Lower leg skin (tissue), 4 donors: ENCODE measurements around the gene BMP6. TPM values are rescaled to one million over a fixed set of nuclear protein-coding genes. Genes with fewer than 3 reads are reported as not detected.

Experiments
- DNase-seq, 2 donors: peaks; one replicate each; pipeline ENCODE4 v3.0.0-alpha.2; 2019; ENCODE audit warnings: low spot score in 2 of 2
- H3K4me3 ChIP-seq: fragments of 200-600 bp; sonication (generic); 2 replicates; pipeline ENCODE4 v1.5.1; 2017; ENCODE audit warnings: mild to moderate bottlenecking, low read depth; ENCODE audit not compliant: poor library complexity, severe bottlenecking
- CTCF ChIP-seq, 3 donors: fragments of 450-650 bp; IDR thresholded peaks; one replicate each; pipeline ENCODE4 v1.5.1; 2016; ENCODE audit warnings: antibody characterized with exemption in 3 of 3, mild to moderate bottlenecking in 3 of 3, moderate library complexity in 2 of 3
- POLR2A ChIP-seq, 2 donors: fragments of 450-650 bp; IDR thresholded peaks; one replicate each; pipeline ENCODE4 v1.6.1; 2016 to 2017; ENCODE audit warnings: antibody characterized with exemption in 2 of 2, mild to moderate bottlenecking in 1 of 2, moderate library complexity in 1 of 2
- WGBS, 2 donors: methylation state at CpG; one replicate each; pipeline ENCODE4 v1.1.5; 2018; 5-methylcytosine and 5-hydroxymethylcytosine counted together
- intact Hi-C: fragments of 100-400 bp; cut with DNase I; formaldehyde crosslinking; loops from one replicate; pipeline ENCODE4 v1.15.0; 2023; ENCODE audit warnings: low total_unique reads
- total RNA-seq, 4 donors: library from RNA; depleted of rRNA; stranded (reverse); fragments of >200 nt; gene quantifications; one replicate each; pipeline ENCODE4 v1.1.0, GENCODE V29; 2016

Gene BMP6
- total RNA-seq, 4 donors from 2014 or later = 1.7 to 11.2 (median 6.2) TPM

DNA sequence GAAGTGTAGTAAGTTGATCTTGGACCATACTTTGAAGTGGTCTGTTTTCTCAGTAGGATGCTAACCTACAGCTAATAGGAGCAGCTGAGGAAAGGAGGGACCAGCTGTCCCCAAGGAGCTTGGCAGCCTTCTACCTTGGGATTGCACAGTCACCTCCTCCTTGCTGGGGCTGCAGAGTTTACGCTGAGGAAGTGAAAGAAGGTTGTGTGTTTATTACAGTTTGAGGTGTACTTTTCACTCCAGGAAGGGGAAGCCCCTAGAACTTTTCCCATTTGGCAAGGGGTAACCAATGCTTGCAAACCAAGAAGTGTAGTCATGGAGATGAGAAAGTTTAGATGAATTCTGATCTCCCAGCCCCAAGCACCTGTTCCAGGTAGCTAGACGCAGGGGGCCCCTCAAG lies 58.8 kb downstream of the BMP6 start:
- TF ChIP-seq POLR2A (IDR thresholded peaks at IDR 0.05) (no peak), CTCF (IDR thresholded peaks at IDR 0.05) (no peak)
- WGBS, 2 donors = 76 to 86% methylated on average over 2 of the region's 2 CpGs
- no peak overlapping the region for H3K4me3 ChIP-seq
- intact Hi-C loops = no loop called here
- no peak for DNase-seq

DNA sequence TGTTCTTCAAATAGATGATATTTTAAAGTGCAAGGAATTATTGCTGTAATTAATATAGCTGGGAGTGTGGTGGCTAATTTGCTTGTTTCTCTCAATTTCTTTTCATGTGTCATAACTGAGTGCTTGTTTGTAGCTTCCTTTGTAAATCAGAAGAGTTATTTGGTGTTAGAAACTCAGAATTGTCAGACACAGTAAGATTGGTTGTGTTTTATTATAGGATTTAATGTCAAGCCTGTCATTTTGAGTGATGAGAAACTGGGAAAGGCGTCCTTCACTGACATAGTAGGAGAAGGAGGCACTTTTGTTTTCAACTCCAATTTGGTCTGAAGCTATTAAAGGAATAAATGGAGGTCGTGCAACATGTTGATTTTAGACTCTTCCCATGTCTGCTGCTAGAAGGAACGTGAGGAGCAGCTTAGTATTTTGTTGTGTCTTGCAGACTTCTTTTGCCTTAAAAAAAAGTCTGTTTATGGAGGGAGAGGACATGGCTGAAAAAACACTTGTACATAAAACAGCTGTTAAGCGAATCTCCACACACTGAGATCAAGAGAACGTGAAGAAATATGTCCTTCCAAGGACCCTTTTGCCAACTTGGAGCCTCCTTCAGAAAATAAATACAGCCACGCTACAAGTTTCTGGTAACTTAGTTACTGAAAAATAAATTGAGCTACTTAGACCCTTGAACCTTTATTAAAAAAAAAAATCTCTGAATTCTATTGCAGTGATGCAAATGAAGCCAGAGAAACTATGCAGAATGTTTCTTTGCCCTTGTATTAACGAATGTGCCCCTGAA lies 59.5 kb downstream of the BMP6 start:
- no peak for TF ChIP-seq CTCF (IDR thresholded peaks at IDR 0.05)
- TF ChIP-seq POLR2A (IDR thresholded peaks at IDR 0.05) = no peak
- WGBS, 2 donors = 60% methylated on average over 7 of the region's 7 CpGs
- intact Hi-C loops = no loop called here
- no peak for DNase-seq
- H3K4me3 ChIP-seq = no peak overlapping the region

DNA sequence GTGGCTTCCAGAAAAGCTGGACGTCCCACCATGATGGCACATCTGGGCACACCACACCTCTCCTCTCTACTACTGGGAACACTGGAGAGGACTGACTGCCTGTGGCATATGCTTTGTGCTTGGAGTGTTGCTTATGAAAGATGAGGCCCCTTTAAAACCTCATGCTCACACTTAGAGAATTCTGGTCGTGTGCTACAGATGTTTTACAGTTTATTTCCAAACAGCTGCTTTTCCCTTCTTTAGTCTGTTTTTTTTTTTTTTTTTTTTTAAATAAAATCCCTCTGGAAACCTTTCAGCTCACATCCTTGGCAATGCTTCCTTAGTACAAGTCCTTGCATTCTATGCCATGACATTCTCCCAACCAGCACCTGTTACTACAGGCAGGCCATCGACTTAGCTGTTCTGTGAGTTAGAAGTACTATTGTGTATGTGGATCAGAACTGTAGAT lies 60.3 kb downstream of the BMP6 start:
- intact Hi-C loops = no loop called here
- H3K4me3 ChIP-seq = no peak overlapping the region
- DNase-seq = peak in 1 of 2 donors; percentile 5
- no peak for TF ChIP-seq CTCF (IDR thresholded peaks at IDR 0.05)
- no peak for TF ChIP-seq POLR2A (IDR thresholded peaks at IDR 0.05)
- 30 to 43% methylated on average over 3 of the region's 3 CpGs for WGBS, 2 donors

DNA sequence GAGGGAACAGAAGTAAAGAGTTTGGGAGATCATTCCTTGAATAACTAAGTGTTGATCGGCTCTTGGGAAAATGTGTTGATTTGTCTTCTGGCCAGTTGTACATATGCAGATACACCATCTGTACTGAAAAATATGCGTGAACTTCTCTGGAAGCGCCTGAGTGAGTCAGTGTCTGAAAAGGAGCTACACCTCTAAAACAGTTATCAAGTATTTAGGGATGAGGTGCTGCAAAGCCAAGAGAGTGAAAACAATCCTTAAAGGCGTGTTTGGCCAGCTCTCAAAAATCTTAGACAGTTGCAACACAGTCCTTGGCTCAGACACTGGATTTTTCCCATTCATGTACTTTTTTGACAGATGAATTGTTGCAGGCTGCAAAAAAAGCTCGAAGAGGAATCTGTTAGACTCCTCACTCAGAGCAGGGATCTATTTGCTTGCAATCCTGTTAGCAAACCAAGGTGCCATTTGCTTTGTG lies 61.3 kb downstream of the BMP6 start:
- 23 to 27% methylated on average over 5 of the region's 5 CpGs for whole genome bisulfite sequencing, 2 donors
- intact Hi-C loops = no loop called here
- peak in 1 of 2 donors; percentile 51 for DNase-seq
- H3K4me3 ChIP-seq = no peak overlapping the region
- TF ChIP-seq CTCF (IDR thresholded peaks at IDR 0.05) (no peak), POLR2A (IDR thresholded peaks at IDR 0.05) (no peak)

- no peak for DNase-seq
- intact Hi-C loops = no loop called here
- WGBS, 2 donors = 69 to 70% methylated on average over 2 of the region's 2 CpGs
- H3K4me3 ChIP-seq = no peak overlapping the region
- no peak for TF ChIP-seq CTCF (IDR thresholded peaks at IDR 0.05)
- TF ChIP-seq POLR2A (IDR thresholded peaks at IDR 0.05) = no peak
Observed at GRCh38 chr6:7787731-7788130, 61.8 kb downstream of the BMP6 start.
